Endothelial cell of umbilical vein (primary cell): ENCODE data around the gene SMAD9. TPM values are rescaled to one million over a fixed set of nuclear protein-coding genes. Genes with fewer than 3 reads are reported as not detected.

Experiments used
- BruUV-seq: library from RNA; stranded (reverse); fragments of 400-500 nt; replicated peaks from 2 replicates; lab custom pipeline; 2021; lab: Mats Ljungman, UMichigan
- CTCF ChIA-PET: fragments of 300-600, 350-600 bp; sonication (Branson Sonifier 250); formaldehyde crosslinking; loops from one replicate; lab custom pipeline; 2021; ENCODE audit warnings: antibody characterized with exemption, inconsistent platforms; lab: Charles Lee
- POLR2A ChIA-PET: fragments of 300-600, 350-600 bp; sonication (Branson Sonifier 250); formaldehyde crosslinking; loops from one replicate; lab custom pipeline; 2021; ENCODE audit warnings: antibody characterized with exemption, inconsistent platforms; lab: Charles Lee
- DNase-seq: peaks from one replicate; pipeline ENCODE4 v3.0.0-alpha.2; 2011; ENCODE audit warnings: low read depth, low spot score
- FAIRE-seq: peaks from 2 replicates; lab custom pipeline; 2011; peaks lifted over from hg19 to GRCh38; lab: Jason Lieb, UNC
- H2AFZ ChIP-seq: 2 replicates; pipeline ENCODE4 v1.6.0; 2012; ENCODE audit warnings: low read depth, low read length, control low read depth, inconsistent platforms
- H3K27ac ChIP-seq: 2 replicates; pipeline ENCODE4 v1.5.1; 2011; ENCODE audit warnings: low read depth, mild to moderate bottlenecking, control low read depth, low read length, moderate library complexity; ENCODE audit not compliant: insufficient read depth
- H3K27me3 ChIP-seq, 2 experiments: 2 replicates each; pipeline versions ENCODE4 v1.6.0 to v1.6.1; 2011; ENCODE audit warnings: low read length in 2 of 2, mixed read lengths in 1 of 2; ENCODE audit not compliant: control insufficient read depth in 2 of 2, insufficient read depth in 2 of 2
- H3K36me3 ChIP-seq, 2 experiments: 2 replicates in 1 of 2; 3 replicates in 1 of 2; pipeline ENCODE4 v1.5.1; 2011; ENCODE audit warnings: low read length in 2 of 2, mild to moderate bottlenecking in 1 of 2, moderate library complexity in 1 of 2; ENCODE audit not compliant: control insufficient read depth in 2 of 2, insufficient read depth in 2 of 2; ENCODE audit errors: extremely low read depth in 1 of 2
- H3K4me1 ChIP-seq: 3 replicates; pipeline ENCODE4 v1.5.1; 2011; ENCODE audit warnings: mild to moderate bottlenecking, low read length; ENCODE audit not compliant: control insufficient read depth, insufficient read depth; ENCODE audit errors: extremely low read depth
- H3K4me2 ChIP-seq: 2 replicates; pipeline ENCODE4 v1.6.1; 2011; ENCODE audit warnings: low read length, control low read depth, mixed read lengths; ENCODE audit not compliant: insufficient read depth
- H3K4me3 ChIP-seq, 3 experiments: fragments of 200-600 bp in 1 of 3; sonication (generic), shearing (Covaris generic) in 1 of 3; replicated peaks in 1 of 3; 2 replicates each; pipeline ENCODE4 v1.5.1; 2011 to 2016; ENCODE audit warnings: control low read depth in 3 of 3, low read length in 3 of 3, mild to moderate bottlenecking in 2 of 3, inconsistent platforms in 1 of 3, low read depth in 1 of 3, moderate library complexity in 1 of 3; ENCODE audit not compliant: insufficient read depth in 1 of 3
- H3K79me2 ChIP-seq: 2 replicates; pipeline ENCODE4 v1.6.0; 2012; ENCODE audit warnings: low read length, inconsistent platforms; ENCODE audit not compliant: control insufficient read depth, insufficient read depth
- H3K9ac ChIP-seq: replicated peaks from 2 replicates; pipeline ENCODE3; 2011; ENCODE audit warnings: low read length, control low read depth; ENCODE audit not compliant: insufficient read depth; ENCODE audit errors: extremely low read depth
- H3K9me1 ChIP-seq: replicated peaks from 3 replicates; pipeline ENCODE4 v1.6.0; 2011; ENCODE audit warnings: mild to moderate bottlenecking, low read length; ENCODE audit not compliant: control insufficient read depth, insufficient read depth; ENCODE audit errors: extremely low read depth
- H3K9me3 ChIP-seq: replicated peaks from 2 replicates; pipeline ENCODE4 v1.5.1; 2012; ENCODE audit warnings: low read length, inconsistent platforms; ENCODE audit not compliant: control insufficient read depth, insufficient read depth
- H4K20me1 ChIP-seq: replicated peaks from 2 replicates; pipeline ENCODE3; 2011; ENCODE audit warnings: mild to moderate bottlenecking, low read length; ENCODE audit not compliant: control insufficient read depth, insufficient read depth; ENCODE audit errors: extremely low read depth
- EZH2 ChIP-seq: IDR thresholded peaks from 2 replicates; pipeline ENCODE4 v1.6.1; 2012; ENCODE audit warnings: borderline replicate concordance, low read depth, mild to moderate bottlenecking, moderate library complexity, low read length, inconsistent platforms; ENCODE audit not compliant: severe bottlenecking
- FOS ChIP-seq: IDR thresholded peaks from 2 replicates; pipeline ENCODE4 v1.6.1; 2011; ENCODE audit warnings: mild to moderate bottlenecking, low read length, moderate library complexity, borderline replicate concordance; ENCODE audit not compliant: insufficient read depth
- GATA2 ChIP-seq: IDR thresholded peaks from 2 replicates; pipeline ENCODE4 v1.7.0; 2011; ENCODE audit warnings: low read depth, mild to moderate bottlenecking, moderate library complexity, mixed read lengths, low read length; ENCODE audit not compliant: insufficient read length, insufficient read depth
- JUN ChIP-seq: IDR thresholded peaks from 2 replicates; pipeline ENCODE4 v1.6.1; 2011; ENCODE audit warnings: borderline replicate concordance, low read depth; ENCODE audit not compliant: insufficient read length, insufficient read depth
- MYC ChIP-seq: IDR thresholded peaks from one replicate; pipeline ENCODE4 v1.6.1; 2011; ENCODE audit warnings: mild to moderate bottlenecking, low read depth, low read length
- POLR2A ChIP-seq: IDR thresholded peaks from 2 replicates; pipeline ENCODE4 v1.6.1; 2012; ENCODE audit warnings: low read depth, mild to moderate bottlenecking, control low read depth, low read length
- POLR2AphosphoS5 ChIP-seq: IDR thresholded peaks from 2 replicates; pipeline ENCODE4 v1.6.1; 2012; ENCODE audit warnings: low read depth, mild to moderate bottlenecking, control low read depth, low read length, moderate library complexity; ENCODE audit not compliant: insufficient read depth
- dilution Hi-C: fragments of 300-500 bp; cut with MboI; formaldehyde crosslinking; loops from one replicate; pipeline ENCODE4 v1.15.0; 2019; ENCODE audit warnings: low sequenced_read_pairs; ENCODE audit not compliant: extremely low pct_ligation_motif_present
- intact Hi-C: fragments of 100-400 bp; cut with micrococcal nuclease; formaldehyde crosslinking; loops from one replicate; pipeline ENCODE4 v1.10.0; 2022
- polyA plus RNA-seq, 4 experiments: library from polyadenylated mRNA; depleted of rRNA in 3 of 4; stranded (reverse) in 3 of 4; unstranded in 1 of 4; fragments of >200 nt; gene quantifications; 2 replicates each; pipeline versions ENCODE4 v1.2.1 to v1.2.3, GENCODE V29; 2011 to 2012; ENCODE audit warnings: missing spikeins in 1 of 4
- total RNA-seq: library from RNA; stranded (reverse); gene quantifications from 2 replicates; pipeline ENCODE4 v1.2.3, GENCODE V29; 2021
- TF ChIP-seq, protein P1 (sequence below), 2 donors: IDR thresholded peaks; 1 replicate in 1 of 2; 2 replicates in 1 of 2; pipeline ENCODE4 v1.5.1; 2011; ENCODE audit warnings: low read length in 2 of 2, mild to moderate bottlenecking in 2 of 2, moderate library complexity in 2 of 2, control low read depth in 1 of 2, inconsistent platforms in 1 of 2, low read depth in 1 of 2; ENCODE audit not compliant: insufficient read depth in 1 of 2; ENCODE audit errors: extremely low read depth in 1 of 2
- TF ChIP-seq, protein P2 (sequence below): IDR thresholded peaks from 2 replicates; pipeline ENCODE4 v1.6.1; 2011; ENCODE audit not compliant: insufficient read depth, insufficient read length

The SMAD9 gene
- total and polyA plus RNA-seq, 2 donors (not counting 3 experiments of a cell fraction or from before 2014, with no cell fraction given): 2.2 to 4.2 TPM

DNA sequence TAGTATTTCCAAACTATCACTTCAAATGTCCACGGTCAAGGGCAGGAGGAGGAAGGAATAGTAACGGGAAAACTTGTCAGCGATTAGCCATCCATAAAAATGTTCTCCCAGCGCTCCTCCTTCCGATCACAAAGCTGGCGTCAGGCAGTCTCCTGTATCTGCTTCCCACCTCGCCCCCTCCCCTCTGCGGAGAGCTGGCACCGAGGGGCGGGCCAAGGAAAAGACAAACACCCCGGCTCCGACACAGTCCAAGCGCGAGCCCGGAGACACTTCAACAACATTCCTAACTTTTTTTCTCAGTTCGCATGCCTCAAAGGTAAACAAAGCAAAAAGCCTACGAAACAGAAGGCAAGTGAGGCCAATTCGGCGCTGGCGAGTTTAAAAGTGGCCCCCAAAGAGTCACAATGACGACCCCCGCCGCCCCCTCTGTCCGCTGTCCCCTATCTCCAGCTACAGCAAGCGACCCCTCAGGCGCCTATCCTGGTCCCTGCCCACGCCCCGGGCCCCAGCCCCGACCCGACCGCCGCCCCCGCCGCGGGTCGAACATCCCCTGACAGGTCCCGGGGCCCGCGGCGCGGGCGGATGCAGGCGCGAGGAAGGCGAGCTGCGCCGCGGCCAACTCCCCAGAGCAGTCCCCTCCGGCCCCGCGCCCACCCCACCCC lies 736 bp downstream of the SMAD9 start:
- H3K9ac ChIP-seq: peak overlapping the region; percentile 89
- H2AFZ ChIP-seq: peak overlapping the region; percentile 72
- peaks cover 11% of the 10 kb centered on the region for H3K4me1 ChIP-seq
- H3K4me3 ChIP-seq: peak overlapping the region; percentile 82 to 97 (median 92)
- no peaks in the 10 kb centered on the region for H3K27me3 ChIP-seq
- H3K27ac ChIP-seq: peak overlapping the region; percentile 69
- H3K36me3 ChIP-seq: no peaks in the 10 kb centered on the region
- dilution Hi-C loops: no loop called here
- H3K79me2 ChIP-seq: peaks cover 11% of the 10 kb centered on the region
- POLR2A ChIA-PET: interaction anchor here (0.6 kb wide), 1 partner anchor 593 kb away, joined by 3 read pairs; no protein-coding TSS in a partner anchor
- intact Hi-C loops: loop anchor here (2.0 kb wide), 1 partner anchor 61 kb away; no protein-coding TSS in a partner anchor
- no peaks in the 10 kb centered on the region for H3K9me3 ChIP-seq
- FAIRE-seq (peak; percentile 93), DNase-seq (no peak)
- BruUV-seq: no TSS peak
- H3K9me1 ChIP-seq: no peaks in the 10 kb centered on the region
- TF ChIP-seq, protein P1, sequence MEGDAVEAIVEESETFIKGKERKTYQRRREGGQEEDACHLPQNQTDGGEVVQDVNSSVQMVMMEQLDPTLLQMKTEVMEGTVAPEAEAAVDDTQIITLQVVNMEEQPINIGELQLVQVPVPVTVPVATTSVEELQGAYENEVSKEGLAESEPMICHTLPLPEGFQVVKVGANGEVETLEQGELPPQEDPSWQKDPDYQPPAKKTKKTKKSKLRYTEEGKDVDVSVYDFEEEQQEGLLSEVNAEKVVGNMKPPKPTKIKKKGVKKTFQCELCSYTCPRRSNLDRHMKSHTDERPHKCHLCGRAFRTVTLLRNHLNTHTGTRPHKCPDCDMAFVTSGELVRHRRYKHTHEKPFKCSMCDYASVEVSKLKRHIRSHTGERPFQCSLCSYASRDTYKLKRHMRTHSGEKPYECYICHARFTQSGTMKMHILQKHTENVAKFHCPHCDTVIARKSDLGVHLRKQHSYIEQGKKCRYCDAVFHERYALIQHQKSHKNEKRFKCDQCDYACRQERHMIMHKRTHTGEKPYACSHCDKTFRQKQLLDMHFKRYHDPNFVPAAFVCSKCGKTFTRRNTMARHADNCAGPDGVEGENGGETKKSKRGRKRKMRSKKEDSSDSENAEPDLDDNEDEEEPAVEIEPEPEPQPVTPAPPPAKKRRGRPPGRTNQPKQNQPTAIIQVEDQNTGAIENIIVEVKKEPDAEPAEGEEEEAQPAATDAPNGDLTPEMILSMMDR (IDR thresholded peaks at IDR 0.05; ENCODE audit: extremely low read depth in 1 of 2, insufficient read depth in 1 of 2, low read depth in 1 of 2, low read length in 2 of 2): no peak
- TF ChIP-seq GATA2: no peak
- TF ChIP-seq EZH2: no peak
- TF ChIP-seq POLR2AphosphoS5: no peak
- TF ChIP-seq MYC: no peak
- TF ChIP-seq JUN: no peak
- TF ChIP-seq FOS: no peak
- no peak for TF ChIP-seq POLR2A
- TF ChIP-seq, protein P2, sequence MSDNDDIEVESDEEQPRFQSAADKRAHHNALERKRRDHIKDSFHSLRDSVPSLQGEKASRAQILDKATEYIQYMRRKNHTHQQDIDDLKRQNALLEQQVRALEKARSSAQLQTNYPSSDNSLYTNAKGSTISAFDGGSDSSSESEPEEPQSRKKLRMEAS: no peak
- no peaks in the 10 kb centered on the region for H4K20me1 ChIP-seq
- CTCF ChIA-PET: interaction anchor here (0.7 to 1.4 kb wide), 5 partner anchors 21 to 61 kb away, joined by 3 to 8 read pairs (median 3); no protein-coding TSS in a partner anchor
- H3K4me2 ChIP-seq: peak overlapping the region; percentile 88
